BLaER1 (cell line): ENCODE data around the gene C16orf95.
"Not testable (repeated sequence)": the region's sequence is repeated elsewhere in the genome, so short reads cannot be mapped to it uniquely, and the experiment has no call there.

Experiments
- H3K27ac ChIP-seq: shearing (Covaris generic); formaldehyde crosslinking; 2 replicates; pipeline ENCODE4 v1.8.1; 2022
- H3K27me3 ChIP-seq: shearing (Covaris generic); formaldehyde crosslinking; 2 replicates; pipeline ENCODE4 v1.8.1; 2022
- H3K36me3 ChIP-seq: shearing (Covaris generic); formaldehyde crosslinking; 2 replicates; pipeline ENCODE4 v1.8.1; 2022
- H3K4me1 ChIP-seq: shearing (Covaris generic); formaldehyde crosslinking; 2 replicates; pipeline ENCODE4 v1.8.1; 2022
- H3K4me2 ChIP-seq: shearing (Covaris generic); formaldehyde crosslinking; 2 replicates; pipeline ENCODE4 v1.8.1; 2022
- H3K4me3 ChIP-seq: shearing (Covaris generic); formaldehyde crosslinking; 2 replicates; pipeline ENCODE4 v1.8.1; 2022
- H3K9ac ChIP-seq: shearing (Covaris generic); formaldehyde crosslinking; 2 replicates; pipeline ENCODE4 v1.8.1; 2022
- H3K9me3 ChIP-seq: shearing (Covaris generic); formaldehyde crosslinking; 2 replicates; pipeline ENCODE4 v1.8.1; 2022
- H4K20me1 ChIP-seq: shearing (Covaris generic); formaldehyde crosslinking; 2 replicates; pipeline ENCODE4 v1.8.1; 2022
- Cebpa-rat ChIP-seq: shearing (Covaris generic); IDR thresholded peaks from 2 replicates; pipeline ENCODE4 v1.8.1; 2022

The C16orf95 gene

GRCh38 chr16:87316923-87317749, at the start of gene C16orf95:
Gene C16orf95 (minus strand): TSS chr16:87317392. CDS start chr16:87317242, 150 bp downstream.
- no peaks in the 10 kb centered on the region for H3K9me3 ChIP-seq
- no peaks in the 10 kb centered on the region for H3K27me3 ChIP-seq
- TF ChIP-seq Cebpa-rat, result no peak
- H3K4me3 ChIP-seq, result peak within 1 kb of the TSS; percentile 92
- peak within 1 kb of the TSS; percentile 98 for H3K9ac ChIP-seq
- H4K20me1 ChIP-seq, result peaks cover 11% of the 10 kb centered on the region
- H3K4me2 ChIP-seq, result peak within 1 kb of the TSS; percentile 99
- H3K27ac ChIP-seq, result peak within 1 kb of the TSS; percentile 96
- peaks cover 31% of the 10 kb centered on the region for H3K36me3 ChIP-seq
- peaks cover 11% of the 10 kb centered on the region for H3K4me1 ChIP-seq

GRCh38 chr16:87366930-87367329, 49.7 kb upstream of the C16orf95 start:
- no peak for TF ChIP-seq Cebpa-rat
- H3K9me3 ChIP-seq, result no peaks in the 10 kb centered on the region
- no peak overlapping the region for H3K27ac ChIP-seq
- H3K27me3 ChIP-seq, result no peaks in the 10 kb centered on the region
- no peak overlapping the region for H3K4me3 ChIP-seq
- H3K9ac ChIP-seq, result peak overlapping the region; percentile 15; the same call in 1 of the 2 replicates
- H3K4me2 ChIP-seq, result peak overlapping the region; percentile 66
- peaks cover 45% of the 10 kb centered on the region for H3K36me3 ChIP-seq
- peaks cover 100% of the 10 kb centered on the region for H4K20me1 ChIP-seq
- H3K4me1 ChIP-seq, result peaks cover 83% of the 10 kb centered on the region

- Histone ChIP-seq H3K4me3 (no peak overlapping the region), H3K4me2 (no peak overlapping the region), H3K4me1 (peaks cover 78% of the 10 kb centered on the region), H3K9me3 (no peaks in the 10 kb centered on the region), H3K36me3 (peaks cover 52% of the 10 kb centered on the region), H3K9ac (no peak overlapping the region), H3K27ac (0 out of 2 replicates have a peak overlapping the region, but pooled peaks have one; percentile 20), H3K27me3 (no peaks in the 10 kb centered on the region), H4K20me1 (peaks cover 100% of the 10 kb centered on the region)
- TF ChIP-seq Cebpa-rat, result no peak
Measured at GRCh38 chr16:87366288-87366687, 49.1 kb upstream of the C16orf95 start.

- H3K4me1 ChIP-seq, result peaks cover 67% of the 10 kb centered on the region
- no peak overlapping the region for H3K4me3 ChIP-seq
- H4K20me1 ChIP-seq, result peaks cover 100% of the 10 kb centered on the region
- H3K9ac ChIP-seq, result no peak overlapping the region
- H3K9me3 ChIP-seq, result no peaks in the 10 kb centered on the region
- 0 out of 2 replicates have a peak overlapping the region, but pooled peaks have one; percentile 5 for H3K4me2 ChIP-seq
- H3K27me3 ChIP-seq, result no peaks in the 10 kb centered on the region
- peaks cover 58% of the 10 kb centered on the region for H3K36me3 ChIP-seq
- TF ChIP-seq Cebpa-rat, result no peak
- no peak overlapping the region; the same call in 1 of the 2 replicates for H3K27ac ChIP-seq
Measured at GRCh38 chr16:87365021-87365713, 48.0 kb upstream of the C16orf95 start.

- H3K27ac ChIP-seq, result peak overlapping the region; percentile 71
Measured at GRCh38 chr16:87363771-87364455, 46.7 kb upstream of the C16orf95 start.

GRCh38 chr16:87362828-87363559, 45.8 kb upstream of the C16orf95 start:
- H3K9me3 ChIP-seq, H3K27ac ChIP-seq, H3K9ac ChIP-seq, H3K27me3 ChIP-seq, H3K4me3 ChIP-seq: not testable (repeated sequence)
- Histone ChIP-seq H4K20me1 (peaks cover 100% of the 10 kb centered on the region), H3K4me2 (peak overlapping the region; percentile 94), H3K4me1 (peaks cover 45% of the 10 kb centered on the region), H3K36me3 (peaks cover 79% of the 10 kb centered on the region)

More at GRCh38 chr16:87363771-87364455, 46.7 kb upstream of the C16orf95 start:
- Histone ChIP-seq H3K9ac (peak overlapping the region; percentile 65), H3K9me3 (no peaks in the 10 kb centered on the region), H4K20me1 (peaks cover 100% of the 10 kb centered on the region), H3K4me2 (peak overlapping the region; percentile 94), H3K36me3 (peaks cover 70% of the 10 kb centered on the region), H3K27me3 (no peaks in the 10 kb centered on the region), H3K4me1 (peaks cover 54% of the 10 kb centered on the region), H3K4me3 (peak overlapping the region; percentile 38)
- no peak for TF ChIP-seq Cebpa-rat

- Histone ChIP-seq H3K4me2 (no peak overlapping the region), H3K27me3 (no peaks in the 10 kb centered on the region), H3K9me3 (no peaks in the 10 kb centered on the region), H3K4me3 (no peak overlapping the region), H3K9ac (no peak overlapping the region), H4K20me1 (peaks cover 100% of the 10 kb centered on the region), H3K27ac (no peak overlapping the region), H3K4me1 (peaks cover 36% of the 10 kb centered on the region), H3K36me3 (peaks cover 83% of the 10 kb centered on the region)
- TF ChIP-seq Cebpa-rat, result no peak
Measured at GRCh38 chr16:87361916-87362619, 44.9 kb upstream of the C16orf95 start.

- no peak overlapping the region for H3K9ac ChIP-seq
- peaks cover 33% of the 10 kb centered on the region for H3K4me1 ChIP-seq
- H3K4me2 ChIP-seq, result no peak overlapping the region
- H3K36me3 ChIP-seq, result peaks cover 84% of the 10 kb centered on the region
- no peak overlapping the region for H3K27ac ChIP-seq
- no peaks in the 10 kb centered on the region for H3K9me3 ChIP-seq
- no peak overlapping the region for H3K4me3 ChIP-seq
- peaks cover 100% of the 10 kb centered on the region for H4K20me1 ChIP-seq
- H3K27me3 ChIP-seq, result no peaks in the 10 kb centered on the region
- TF ChIP-seq Cebpa-rat, result no peak
Measured at GRCh38 chr16:87360862-87361610, 43.8 kb upstream of the C16orf95 start.
